Fibroblast of skin of scalp (primary cell): Measurements from ENCODE around the gene STPG2.

ENCODE experiments used
- DNase-seq: peaks from one replicate; pipeline ENCODE4 v3.0.0-alpha.2; 2013

Gene STPG2

DNA sequence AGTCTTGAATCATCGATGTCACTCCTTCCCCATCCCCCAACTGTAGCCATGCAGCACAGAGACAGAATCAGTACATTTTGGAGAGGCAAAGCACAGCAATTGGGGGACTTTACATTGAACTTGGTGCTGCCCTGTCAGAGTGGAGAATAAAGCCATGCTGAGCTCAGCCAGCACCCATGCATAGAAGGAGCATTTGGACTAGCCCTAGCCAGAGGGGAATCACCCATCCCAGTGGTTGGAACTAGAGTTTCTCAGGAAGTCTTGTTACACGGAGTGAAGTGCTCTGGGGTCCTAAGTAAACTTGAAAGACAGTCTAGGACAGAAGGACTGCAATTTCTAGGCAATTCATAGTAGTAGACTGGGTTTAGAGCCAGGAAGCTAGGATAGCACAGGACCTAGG lies 49.6 kb downstream of the STPG2 start:
- DNase-seq, result no peak

DNA sequence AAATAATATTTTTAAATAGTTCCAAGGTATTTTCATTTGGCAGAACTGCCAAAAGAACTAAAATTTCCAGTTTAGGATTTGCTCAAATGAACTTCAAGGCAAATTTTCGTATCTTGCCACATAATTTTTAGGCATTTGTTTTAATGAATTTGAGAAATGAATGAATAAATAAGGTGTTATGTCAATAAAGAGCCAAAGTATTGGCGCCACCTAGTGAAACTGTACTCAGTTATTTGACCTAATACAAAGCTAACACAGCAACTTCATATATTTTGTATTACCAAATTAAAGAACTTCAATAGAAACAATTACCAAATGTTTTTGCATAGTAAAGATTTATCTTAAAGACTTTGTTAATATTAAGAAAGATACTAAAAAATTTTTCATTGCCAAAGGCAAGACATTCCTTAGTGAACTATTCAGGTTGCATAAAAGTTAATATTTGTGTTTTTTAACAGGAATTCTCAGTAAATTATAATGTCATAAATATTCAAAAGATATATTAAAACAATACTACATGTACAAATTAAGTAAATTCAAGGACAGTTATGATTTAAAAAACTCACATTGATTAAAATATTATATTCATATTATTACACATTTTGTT lies 50.3 kb downstream of the STPG2 start:
- peak; percentile 2 for DNase-seq

DNA sequence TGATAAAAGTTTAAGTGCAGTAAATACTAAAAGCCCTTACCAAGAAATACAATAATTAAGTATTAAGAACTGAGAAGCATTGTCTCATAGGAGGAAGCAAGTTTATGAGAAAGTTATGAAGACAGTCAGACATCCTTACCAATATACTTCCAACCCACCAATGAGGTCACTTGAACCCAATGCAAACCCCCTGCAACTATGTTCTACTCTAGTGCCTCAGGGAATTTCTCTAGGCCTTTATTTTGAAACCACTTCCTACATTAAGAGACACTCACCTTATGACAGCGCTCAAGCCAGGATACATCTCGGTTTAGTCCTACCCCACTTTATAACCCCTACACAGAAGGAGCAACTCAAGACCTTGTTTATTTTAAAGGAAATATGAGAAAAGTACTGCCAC lies 61.3 kb downstream of the STPG2 start:
- DNase-seq, result no peak

DNA sequence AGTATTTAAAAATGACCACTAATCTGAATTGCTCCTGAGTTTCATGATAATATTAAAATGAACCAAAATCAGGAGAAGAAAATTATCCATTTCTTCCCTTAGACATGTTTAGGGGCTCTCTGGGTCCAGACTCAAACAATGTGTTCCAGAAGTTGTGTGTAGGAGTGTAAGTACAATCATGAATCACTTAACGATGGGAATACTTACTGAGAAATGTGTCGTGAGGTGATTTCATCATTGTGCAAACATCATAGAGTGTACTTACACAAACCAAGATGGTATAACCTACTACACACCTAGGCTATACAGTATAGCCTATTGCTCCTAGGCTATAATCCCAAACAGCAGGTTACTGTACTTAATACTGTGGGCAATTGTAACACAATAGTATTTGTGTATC lies 74.8 kb downstream of the STPG2 start:
- no peak for DNase-seq

DNA sequence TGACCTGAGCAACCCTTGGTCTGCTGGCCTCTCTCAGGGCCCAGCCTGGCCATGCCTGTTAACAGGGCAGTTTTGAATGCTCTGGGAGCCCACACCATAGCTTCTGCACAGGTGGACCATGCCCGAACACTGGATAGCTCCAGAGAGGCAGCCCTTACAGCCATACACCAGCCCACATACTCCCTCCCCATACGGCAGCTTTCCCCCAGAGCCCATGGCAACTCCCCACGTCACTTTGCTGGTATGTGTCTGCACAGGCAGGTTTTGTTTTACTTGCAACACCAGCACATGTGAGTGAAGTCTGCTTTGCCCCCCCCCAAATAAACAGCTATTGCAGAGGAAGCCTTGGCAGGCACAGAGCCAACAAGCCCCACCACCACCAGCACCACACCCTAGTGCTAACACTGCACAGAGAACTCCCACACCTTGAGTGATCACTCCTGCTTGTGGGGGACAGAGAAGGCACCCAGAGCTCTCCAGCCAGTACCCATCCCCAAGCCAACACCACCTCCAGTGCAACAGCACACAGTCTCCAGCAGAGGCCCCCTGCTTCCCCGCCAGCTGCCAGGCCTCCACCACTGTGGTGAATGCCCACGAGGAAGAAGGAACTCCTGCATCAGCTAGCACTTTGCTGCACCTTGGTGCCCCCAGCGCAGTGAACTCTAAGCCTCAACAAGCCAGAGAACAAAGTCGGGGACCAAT lies 87.3 kb downstream of the STPG2 start:
- no peak for DNase-seq

DNA sequence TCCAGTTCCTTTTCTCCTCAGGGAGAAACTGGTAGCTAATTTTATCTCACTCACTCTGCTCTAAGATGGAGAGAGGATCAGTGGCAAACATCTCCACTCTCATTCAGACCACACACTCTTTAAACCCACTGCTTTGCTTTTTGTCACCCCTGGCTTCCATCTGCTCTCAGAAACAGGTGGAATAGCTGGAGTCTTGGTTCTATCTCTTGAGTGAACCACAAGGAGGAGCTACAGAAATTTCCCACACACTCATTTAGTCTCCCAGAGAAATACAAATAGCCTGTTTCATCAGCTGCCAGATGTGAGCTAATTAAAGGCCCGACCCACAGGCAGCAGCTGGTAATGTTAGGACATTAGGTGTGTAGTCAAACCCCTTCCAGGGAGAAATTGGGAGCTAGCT lies 96.6 kb downstream of the STPG2 start:
- DNase-seq, result no peak

DNA sequence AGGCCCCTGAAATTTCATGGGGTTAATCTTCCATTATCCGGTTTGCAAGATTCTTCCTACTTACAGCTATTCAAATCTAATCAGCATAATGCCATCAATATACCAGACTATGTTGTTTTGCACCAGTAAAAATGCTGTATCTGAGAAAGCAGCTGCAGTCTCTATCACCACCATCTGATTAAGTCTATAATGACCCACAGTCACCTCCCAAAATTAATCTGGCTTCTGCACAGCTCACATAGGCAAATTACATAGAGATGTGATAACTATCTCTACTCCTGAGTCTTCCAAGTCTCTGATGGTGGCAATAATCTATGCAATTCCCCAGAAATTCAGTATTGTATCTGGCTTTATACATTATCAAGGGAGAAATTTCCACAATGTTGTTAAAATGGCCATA lies 113.2 kb downstream of the STPG2 start:
- no peak for DNase-seq

DNA sequence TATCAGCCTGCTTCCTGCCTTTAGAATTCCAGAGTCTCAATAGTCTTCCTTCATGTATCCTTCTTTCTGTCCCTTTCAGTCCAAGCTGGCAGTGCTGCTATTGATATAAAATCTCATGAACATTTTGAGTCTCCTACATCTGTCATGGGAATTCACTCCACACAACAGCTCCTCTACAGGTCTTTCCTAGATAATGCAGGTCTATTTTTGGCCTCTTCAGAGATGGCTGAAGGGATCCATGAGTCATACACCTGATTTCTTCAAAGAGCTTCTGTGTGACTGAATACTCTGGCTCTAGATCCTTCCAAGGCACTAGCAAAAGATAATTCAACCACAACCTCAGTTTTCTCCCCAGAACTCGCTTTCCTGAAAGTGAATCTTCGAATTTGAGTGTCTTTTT lies 115.4 kb downstream of the STPG2 start:
- DNase-seq, result no peak

DNA sequence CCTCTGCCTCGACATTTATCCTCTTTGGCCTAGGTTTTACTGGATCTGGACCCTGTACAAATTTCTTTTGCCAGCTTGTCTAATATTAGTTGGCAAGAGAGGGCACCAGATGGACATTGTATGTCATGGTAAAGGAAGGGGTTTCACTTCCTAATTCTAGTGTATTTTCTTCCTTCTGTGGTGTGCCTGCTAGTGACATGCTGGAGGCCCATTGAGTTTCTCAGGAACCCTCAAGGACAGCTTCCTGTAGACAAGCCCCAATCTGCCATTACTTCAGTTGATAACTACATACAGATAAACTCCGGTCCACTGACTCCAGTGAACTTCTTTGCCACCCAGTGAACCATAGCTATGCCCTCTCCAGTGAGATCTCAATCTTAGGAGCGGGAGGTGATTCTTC lies 116.9 kb downstream of the STPG2 start:
- DNase-seq, result no peak

DNA sequence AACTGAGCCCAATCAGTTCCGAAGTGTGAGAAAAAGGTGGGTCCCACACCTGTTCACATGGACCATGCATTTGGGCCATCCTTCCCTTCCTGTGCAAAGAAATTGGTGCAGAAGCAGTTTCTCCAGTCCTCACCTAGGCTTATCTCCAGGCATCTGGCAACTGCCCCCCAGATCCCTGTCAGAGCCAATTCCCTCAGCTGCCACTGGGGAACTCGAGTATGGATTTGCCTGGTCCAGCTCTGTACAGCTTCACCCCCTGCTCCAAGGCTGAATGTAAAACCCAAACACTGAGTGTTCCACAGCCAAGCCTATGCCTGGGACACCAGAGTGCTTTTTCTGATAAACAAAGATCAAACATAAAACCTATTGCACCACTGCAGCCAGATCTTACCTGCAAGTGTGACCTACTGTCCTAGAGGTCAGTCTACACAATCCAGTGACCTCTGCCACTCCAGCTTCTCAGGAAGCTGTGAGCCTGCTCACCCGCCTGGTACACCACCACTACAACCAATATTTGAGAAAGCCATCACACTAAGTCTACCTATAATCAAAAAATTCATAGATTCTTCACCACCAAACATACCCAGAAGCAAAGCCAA lies 136.4 kb downstream of the STPG2 start:
- DNase-seq, result no peak

DNA sequence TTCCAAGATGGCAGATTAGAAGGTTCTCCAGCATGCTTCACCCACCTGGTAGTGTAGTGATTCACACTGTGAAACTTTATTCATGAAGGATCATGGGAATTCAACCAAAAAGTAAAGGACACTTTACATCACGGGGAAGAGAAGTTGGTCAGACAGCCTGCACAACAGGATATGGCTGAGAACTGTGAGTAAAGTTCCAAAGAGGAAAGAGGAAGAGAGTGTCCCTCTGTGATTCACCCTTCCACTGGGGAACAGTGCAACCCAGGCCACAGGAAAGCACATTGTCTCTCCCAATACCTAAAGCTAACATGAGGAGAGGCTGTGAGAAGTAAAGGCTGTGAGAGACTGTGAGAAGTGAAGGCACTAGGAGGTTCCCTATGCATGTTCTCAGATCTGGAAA lies 137.2 kb downstream of the STPG2 start:
- no peak for DNase-seq

DNA sequence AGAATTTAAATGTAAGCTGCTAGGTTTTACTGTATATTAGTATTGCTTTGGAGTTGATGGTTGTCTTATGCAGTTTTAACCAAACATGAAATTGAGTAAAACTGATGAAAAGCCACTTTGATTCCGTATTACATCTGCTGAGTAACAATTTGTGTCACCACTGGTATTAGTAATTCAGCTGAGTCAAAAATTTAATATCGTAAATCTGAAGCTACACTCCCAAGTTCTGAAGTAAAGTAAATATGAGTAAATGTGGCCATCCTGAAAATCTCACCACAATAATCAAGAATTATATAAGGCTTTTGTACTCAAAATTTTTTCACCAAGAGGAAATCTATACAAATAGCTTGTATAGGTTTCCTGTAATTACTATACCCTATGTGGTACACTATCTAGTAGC lies 142.3 kb downstream of the STPG2 start:
- no peak for DNase-seq

DNA sequence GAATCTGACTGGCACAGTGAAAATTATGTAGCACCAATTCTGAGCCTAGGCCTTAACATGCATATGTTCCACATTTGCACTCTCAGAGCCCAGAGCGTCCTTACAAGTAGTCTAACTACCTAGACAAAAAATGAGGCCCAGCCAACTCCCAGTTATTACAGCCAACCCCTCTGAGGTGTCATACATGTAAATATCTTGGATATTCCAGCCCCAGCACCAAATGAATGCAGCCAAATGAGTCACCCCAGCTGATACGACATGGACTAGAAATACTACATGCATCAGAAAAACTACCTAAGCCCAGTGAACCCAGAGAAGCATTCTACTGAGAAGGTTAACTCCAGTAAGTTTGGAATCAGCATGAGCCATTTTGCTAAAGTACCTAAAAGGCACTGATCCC lies 145.1 kb downstream of the STPG2 start:
- no peak for DNase-seq

DNA sequence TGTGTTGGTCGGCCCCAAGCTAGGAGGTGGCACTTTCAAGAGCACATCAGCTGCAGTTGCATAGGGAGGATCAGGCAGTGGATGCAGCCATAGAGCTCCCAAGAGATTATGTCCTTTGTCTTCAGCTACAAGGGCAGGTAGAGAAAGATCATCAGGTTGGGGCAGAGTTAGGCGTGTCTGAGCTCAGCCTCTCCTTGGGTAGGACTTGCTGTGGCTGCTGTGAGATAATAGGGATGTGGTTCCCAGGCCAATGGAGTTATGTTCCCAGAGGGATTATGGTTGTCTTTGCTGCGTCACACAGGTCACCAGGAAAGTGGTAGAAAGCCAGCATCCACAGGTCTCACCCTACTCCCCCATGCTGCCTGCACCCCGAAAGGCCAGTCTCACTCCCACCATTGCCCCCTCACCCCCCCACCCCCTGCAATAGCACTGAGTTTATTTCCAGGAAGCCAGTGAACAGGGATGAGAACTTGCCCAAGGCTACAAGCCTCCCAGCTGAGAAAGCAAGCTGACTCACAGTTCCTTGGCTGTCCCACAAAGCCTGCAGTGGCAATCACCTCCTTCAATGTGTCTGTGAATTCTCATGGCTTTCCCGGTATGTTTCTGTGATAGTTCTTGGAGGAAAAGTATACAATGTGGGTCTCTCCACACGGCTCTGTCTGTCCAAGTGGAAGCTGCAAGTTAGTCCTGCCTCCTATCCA lies 148.4 kb downstream of the STPG2 start:
- DNase-seq, result no peak

DNA sequence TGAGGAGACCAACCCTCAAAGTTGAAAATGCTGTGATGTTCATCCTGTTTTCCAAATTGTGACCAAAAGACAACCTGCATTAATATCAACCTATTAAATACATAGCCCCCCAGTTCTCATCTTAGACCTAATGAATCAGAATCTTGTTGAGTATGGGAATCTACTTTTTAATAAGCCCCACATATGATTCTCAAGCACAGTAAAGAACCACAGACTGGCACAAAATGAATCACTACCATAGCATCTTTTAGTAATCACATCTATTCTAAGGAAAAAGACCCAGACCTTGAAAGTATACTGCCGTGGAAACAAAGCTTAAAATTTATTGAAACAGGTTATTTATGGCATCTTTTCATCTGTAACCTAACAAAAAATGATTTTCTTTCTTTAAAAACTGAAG lies 152.9 kb downstream of the STPG2 start:
- no peak for DNase-seq

DNA sequence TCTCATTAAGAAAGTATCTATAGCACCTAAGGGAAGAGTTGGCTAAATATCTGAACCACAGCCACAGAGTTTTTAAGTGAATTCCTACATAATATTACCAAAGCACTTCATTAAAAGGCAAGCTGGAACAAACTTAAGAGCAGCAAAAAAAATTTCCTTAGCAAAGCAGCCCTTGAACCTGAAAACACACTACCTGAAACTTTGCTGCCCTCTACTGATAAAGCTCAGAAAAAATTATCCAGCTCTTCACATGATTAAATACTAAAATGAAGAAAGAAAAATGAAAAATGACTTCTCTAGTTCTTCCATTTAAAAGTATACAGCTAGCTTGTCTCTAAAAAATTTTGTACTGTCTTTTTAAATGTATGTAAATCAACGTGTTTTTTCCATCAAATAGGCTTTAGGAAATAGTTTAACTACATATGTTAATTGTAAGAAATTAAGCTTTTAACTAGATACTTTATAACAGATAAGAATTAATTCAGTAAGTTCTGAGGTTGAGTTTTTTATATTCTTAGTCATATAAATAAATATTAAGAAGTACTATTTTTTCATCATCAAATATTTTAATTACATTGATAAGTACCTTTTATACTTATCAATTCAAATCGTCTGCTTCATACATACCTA lies 156.1 kb downstream of the STPG2 start:
- peak; percentile 2 for DNase-seq

DNA sequence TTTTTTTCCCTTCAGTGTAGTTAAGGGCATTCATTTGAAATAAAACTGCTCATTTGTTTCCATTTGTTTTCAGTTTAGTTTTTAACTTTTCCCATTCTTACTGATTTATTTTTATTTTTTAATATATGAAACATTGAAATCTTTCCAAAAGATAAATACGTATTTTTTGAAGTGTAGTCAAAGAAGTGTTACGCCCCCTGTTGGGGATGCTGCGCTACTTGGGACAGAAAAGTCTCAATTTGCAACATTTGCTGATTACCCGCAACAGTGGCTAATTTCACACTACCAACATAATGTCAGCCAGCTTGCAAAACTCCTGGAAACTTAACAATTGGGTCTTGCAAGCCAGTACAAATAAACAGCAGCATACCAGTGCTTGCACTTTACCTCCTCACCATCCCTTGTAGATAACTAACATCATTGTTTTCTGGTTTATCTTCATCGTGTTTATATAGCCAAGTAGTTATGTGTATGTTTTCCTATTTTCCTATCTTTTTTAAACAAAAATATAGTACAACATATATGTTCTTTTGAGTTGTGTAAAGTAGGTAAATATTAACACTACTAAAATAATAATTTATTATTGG lies 158.6 kb downstream of the STPG2 start:
- DNase-seq, result no peak

DNA sequence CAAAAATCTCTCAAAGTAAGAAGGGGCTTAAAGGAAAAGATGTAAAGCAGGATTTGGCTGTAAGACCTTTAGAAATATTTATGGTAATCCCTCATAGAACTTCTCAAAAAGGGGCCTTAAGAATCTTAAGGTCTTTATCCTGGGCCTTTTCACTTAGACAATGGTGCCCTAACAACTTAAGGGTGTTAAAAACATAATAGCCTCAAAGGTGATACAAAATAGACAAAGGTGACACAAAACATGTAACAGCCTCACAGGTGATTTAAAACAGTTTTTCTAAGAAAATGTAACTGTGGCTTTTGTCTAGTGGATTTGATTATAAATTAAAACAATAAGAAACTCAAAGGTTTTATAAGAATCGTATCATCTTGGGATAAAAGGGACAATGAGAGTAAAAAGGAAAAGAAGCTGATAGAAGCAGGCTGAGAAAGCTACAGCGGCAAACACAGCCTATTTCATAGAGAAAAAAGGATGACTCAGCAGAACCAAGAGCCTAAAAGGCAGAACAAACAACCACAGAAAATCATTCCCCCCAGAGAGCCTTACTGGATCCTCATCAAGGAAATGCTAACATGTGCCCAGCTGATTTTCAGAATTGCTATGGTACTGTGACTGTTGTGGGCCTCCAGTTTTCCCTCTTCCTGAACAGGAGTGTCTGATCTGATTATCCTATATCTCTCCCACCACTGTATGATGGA lies 164.3 kb downstream of the STPG2 start:
- DNase-seq, result no peak

DNA sequence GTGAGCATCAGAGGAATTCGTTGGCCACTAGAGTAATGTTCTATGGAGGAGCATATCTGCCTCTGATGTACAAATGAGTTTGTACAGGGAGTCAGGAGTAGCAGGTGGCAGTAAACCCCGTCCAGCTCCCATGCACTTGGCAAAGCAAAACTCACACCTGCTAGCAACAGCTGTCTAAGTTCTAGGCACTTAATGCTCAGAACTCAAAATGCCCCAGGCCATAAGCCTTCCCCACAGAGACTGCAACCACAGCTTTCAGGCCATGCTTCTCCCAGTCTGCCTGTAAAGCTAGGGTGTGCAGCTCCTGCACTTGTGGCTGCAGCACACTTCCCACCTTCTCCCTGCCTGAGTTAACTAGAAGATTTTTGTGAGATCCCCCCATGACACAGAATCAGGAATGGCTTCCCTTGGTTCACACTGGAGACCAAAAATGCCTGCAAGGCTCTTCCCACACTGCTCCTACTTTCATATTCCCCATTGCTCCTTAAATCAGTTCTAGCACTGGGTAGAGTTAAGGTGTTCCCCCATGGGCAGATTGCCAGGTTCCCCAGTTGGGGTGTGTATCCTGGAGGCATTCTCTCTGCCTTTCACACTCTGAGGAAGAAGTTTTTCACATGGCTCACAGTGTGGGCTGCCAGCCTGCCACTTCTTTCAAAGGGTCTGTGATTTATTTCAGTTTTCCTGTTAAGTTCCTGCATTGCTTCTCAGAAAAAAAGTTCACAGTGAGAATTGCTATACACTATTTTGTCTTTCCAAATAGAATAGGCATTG lies 189.9 kb downstream of the STPG2 start:
- DNase-seq, result no peak

DNA sequence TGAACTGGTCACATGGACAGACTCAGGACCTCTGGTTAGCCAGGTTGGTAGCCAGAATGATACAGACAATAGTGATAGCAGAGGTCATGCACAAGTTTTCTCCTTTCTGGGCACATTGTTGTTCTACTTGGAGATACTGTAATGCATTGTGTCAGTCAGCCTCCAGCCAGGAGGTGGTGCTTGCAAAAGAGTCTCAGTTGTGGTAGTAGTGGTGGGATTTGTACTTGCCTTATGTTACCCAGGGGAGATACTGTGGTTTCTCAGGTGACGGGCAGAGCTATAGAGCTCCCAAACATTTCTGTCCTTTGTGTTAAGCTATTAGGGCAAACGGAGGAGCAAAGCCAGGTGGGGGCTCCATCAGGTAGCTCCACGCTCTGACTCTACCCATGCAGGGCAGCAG lies 190.5 kb downstream of the STPG2 start:
- no peak for DNase-seq

DNA sequence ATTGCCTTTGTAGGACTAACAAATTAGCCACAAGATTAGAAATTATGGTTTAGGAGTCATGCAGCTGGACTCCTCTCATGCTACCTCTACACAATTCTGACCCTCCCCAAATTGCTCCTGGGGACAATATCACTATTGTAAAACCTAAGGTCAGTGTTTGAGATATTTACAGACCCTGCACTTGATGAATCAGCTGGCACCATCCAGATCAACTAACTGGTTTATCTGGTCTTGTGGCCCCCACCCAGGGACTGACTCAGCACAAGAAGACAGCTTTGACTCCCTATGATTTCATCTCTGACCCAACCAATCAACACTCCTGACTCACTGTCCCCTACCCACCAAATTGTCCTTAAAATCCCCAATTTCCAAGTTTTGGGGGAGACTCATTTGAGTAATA lies 192.4 kb downstream of the STPG2 start:
- no peak for DNase-seq

DNA sequence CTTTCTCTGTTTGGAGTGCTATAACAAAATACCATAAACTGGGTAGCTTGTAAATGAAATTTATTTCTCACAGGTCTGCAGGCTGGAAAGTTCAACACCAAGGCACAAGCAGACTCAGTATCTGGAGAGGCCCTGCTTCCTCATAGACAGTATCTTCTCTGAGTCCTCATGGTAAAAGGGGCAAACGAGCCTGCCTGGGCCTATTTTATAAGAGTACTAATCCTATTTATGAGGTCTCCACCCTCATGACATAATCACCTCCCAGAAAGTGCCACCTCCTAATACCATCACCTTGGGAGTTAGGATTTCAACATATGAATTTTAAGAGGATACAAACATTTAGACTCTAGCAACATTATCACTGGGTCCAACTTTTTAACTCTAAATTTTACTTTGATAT lies 200.3 kb downstream of the STPG2 start:
- DNase-seq, result no peak
